Activated gamma-delta T cell treated with Interleukin-2 at 50 U/mL for 16 hours (primary cell): ENCODE measurements around the gene CACNG4.
"Not testable (repeated sequence)": the region's sequence is repeated elsewhere in the genome, so short reads cannot be mapped to it uniquely, and the experiment has no call there.

Experiments
- DNase-seq: peaks from one replicate; pipeline ENCODE4 v3.0.0-alpha.2; 2020

Gene CACNG4

DNA sequence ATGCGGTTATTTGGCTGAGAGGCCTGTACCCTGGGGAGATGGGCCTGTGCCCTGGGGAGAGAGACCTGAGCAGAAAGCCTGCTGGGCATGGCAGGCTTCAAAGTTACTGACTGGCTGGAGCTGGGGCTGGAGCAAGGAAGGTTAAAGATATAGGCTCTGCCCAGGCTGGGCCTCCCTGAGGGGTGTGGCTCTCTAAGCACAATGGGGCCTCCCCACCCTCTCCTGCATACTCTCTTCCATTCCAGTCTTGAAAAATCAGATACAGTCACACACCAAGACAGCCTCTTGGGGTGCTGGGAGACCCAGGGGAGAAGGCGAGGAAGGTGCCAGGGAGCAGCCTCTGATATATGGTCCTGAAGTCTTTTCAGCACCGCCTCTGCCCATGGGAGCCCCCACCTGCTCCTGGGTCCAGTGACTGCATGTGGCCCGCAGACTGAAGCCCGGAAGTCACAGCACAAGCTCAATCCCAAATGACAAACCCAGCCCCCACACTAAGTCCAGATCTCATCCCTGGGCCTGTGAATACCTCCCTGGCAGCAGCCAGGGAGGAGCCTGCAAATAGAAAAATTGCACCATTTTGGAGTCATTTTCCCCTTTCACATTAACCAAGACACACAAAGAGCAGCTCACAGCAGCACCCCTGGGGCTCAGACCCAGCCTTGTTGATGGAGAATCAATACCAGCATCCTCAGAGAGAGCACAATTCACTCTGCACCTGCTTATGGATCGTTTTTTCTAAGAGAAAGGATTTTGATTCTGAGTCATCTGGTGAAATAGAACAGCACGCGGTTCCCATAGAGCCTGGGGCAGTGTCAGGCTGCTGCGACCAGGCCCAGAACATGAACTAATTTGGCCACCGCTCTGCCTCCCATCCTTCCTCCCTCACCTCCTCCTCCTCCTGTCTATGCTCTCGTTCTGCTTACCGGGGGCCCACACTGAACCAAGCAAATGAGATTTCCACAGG lies 54.2 kb downstream of the CACNG4 start:
- no peak for DNase-seq

DNA sequence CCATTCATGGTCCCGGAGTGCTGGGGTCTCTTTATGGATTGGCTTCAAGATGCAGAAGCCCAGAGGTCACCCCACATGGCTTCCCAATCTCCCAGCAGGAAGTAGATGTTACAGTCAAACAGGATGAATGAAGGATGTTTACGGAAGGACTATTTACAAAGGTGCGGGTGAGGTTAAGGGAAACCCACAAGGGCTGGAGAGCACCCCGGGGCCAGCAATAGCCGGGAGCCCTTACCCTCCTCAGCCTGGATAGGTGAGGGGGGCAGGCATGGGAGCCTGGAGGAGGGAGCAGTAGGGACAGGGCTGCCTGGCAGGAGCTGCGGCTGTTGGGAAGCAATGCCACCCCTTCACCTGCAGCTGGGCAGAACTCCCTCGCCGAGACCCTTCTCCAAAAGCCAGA lies 55.3 kb downstream of the CACNG4 start:
- DNase-seq: no peak

DNA sequence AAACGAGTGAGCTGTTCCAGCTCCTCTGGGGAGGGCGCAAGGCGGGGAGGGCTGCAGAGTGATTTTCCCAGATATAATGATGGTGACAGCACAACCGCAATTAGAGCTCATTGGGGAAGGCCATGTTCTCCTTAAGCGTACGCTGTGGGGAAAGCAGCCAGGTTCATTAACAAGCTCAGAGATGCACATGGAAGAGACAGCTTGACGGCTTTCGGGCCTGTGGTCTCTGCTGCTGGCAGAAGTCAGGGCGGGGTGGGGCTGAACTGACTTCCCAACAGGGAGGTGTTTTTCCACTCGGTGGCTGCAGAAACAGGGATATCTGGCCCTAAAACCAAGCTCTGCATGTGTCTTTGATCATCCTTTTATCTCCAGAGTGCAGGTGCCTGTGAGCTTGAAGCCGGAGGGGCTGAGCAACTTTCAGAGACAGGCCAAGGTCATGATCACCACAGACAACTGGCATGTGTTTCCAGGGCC lies 55.8 kb downstream of the CACNG4 start:
- no peak for DNase-seq

DNA sequence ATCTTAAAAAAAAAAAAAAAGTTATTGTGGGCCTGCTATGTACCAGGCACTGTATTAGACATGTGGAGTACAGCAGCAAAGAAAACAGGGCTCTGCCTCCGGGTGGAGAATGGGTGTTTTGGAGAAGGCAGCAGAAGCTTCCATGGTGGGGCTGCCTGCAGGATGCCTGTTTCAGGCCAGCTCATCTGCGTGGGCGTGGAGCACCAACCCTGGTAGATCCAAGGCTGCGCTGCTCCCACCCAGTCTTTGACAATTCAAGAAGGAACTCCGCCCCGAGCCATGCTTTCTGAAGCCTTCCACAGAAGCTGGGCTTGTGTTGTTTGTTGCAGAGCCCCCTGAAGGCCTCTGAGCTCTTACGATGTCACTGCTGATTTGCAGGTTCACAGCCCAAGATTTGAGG lies 56.7 kb downstream of the CACNG4 start:
- DNase-seq: no peak

DNA sequence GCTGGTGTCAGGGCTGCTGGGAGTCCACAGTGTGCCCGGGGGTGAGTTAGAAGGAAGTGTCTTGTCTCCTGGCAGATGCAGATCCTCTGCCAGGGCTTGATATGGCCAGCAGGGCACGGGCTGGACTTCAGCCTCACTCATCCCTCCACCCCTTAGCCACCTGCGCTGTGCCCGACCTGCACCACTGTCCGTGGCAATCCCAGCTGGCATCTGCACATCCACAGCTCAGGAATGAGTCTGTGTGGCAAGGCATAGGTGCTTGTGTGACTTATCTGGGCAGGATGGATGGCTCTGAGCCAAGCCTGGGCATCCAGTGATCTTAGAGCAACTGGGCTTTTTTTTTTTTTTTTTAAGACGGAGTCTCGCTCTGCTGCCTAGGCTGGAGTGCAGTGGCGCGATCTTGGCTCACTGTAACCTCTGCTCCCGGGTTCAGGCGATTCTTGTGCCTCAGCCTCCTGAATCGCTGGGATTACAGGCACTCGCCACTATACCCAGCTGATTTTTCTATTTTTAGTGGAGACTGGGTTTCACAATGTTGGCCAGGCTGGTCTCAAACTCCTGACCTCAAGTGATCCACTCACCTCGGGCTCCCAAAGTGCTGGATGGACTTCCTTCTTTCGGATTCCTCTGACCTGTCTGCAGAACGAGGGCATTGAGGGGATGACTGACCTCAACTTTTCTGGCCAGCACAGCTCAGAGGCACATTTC lies 57.4 kb downstream of the CACNG4 start:
- DNase-seq: no peak

GRCh38 chr17:67022451-67022810 lies 57.9 kb downstream of the CACNG4 start:
- DNase-seq: no peak

DNA sequence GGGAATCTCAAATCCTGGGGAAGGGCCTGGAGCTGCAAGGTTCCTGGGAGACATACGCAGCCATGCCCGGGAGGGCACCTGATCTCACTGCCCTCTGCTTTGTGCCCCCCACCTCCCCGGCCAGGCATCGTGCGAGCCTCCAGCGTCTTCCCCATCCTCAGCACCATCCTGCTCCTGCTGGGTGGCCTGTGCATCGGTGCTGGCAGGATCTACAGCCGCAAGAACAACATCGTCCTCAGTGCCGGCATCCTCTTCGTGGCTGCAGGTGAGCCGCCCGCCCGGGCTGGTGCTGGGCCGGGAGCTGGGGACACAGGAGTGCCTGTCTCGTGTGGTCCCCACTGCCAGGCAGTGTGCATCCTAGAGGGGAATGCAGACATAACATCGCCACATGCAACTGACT lies 60.2 kb downstream of the CACNG4 start:
- DNase-seq: no peak

GRCh38 chr17:67025216-67025792 lies 60.8 kb downstream of the CACNG4 start:
- DNase-seq: no peak

- no peak for DNase-seq
These were observed 61.8 kb downstream of the CACNG4 start for GRCh38 chr17:67026341-67026740.

DNA sequence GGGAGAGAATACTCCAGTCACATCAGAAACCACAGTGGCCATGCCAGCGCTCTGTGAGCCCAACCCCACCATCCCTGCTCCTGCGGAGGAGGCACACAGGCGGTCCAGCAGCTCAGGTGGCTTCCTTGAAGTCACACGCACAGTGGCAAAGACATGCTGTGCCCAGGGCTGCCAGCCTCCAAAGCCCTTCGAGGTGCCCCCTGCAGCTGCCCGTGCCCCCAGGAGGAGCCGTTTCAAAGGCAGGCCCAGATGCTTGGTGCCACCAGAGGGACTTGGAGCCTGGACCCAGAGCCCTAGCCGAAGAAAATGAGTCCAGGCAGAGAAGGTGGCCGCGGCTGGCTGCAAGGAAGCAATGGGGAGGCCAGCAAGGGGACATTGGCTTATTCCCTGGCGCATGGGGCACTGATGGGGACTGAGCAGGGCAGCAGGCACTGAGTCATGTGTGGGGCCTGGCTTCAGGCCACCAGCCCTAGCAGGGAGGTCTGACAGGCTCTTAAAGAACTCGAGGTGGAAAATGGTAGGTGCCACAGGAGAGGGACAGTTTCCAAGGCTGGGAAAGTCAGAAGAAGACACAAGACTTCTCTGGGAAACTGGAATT lies 62.6 kb downstream of the CACNG4 start:
- DNase-seq: no peak

GRCh38 chr17:67030641-67031040 lies 66.1 kb downstream of the CACNG4 start:
- DNase-seq: no peak

GRCh38 chr17:67032382-67032781 lies 67.9 kb downstream of the CACNG4 start:
- DNase-seq: no peak

DNA sequence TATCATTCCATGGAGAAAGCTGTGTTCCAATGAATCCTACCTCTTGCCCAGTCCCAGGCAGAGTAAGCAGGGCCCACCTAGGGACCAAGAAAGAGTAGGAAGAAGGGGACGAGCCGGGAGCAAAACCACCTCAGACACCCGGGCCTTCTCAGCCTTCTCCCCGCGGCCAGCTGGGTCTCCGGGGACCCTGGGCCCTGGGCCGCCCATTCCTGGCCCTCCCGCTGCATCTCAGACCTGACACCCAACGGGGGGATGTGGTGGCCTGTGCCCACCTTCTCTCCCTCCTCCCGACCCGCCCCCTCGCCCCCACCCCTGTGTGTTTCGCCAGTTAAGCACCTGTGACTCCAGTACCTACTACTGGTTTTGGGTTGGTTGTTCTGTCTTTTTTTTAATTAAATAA lies 68.5 kb downstream of the CACNG4 start:
- no peak for DNase-seq

DNA sequence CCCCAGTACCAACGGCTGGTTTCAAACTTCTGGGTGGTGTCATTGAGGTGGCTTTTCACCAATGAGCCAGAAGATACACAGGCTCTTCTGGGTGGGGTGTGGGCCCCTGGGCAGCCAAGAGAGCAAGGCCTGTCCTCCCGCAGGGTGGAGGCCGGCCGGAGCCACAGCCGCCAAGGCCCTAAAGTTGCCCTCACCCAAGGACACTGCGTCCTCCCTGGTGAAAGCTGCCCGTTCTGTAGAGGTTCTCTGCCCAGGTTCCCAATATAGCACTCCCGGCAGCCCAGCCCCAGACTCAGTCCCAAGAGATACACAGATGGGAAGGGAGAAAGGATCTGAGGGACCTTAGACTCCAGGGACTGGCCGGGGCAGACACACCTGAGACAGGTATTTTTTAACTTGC lies 69.1 kb downstream of the CACNG4 start:
- no peak for DNase-seq

DNA sequence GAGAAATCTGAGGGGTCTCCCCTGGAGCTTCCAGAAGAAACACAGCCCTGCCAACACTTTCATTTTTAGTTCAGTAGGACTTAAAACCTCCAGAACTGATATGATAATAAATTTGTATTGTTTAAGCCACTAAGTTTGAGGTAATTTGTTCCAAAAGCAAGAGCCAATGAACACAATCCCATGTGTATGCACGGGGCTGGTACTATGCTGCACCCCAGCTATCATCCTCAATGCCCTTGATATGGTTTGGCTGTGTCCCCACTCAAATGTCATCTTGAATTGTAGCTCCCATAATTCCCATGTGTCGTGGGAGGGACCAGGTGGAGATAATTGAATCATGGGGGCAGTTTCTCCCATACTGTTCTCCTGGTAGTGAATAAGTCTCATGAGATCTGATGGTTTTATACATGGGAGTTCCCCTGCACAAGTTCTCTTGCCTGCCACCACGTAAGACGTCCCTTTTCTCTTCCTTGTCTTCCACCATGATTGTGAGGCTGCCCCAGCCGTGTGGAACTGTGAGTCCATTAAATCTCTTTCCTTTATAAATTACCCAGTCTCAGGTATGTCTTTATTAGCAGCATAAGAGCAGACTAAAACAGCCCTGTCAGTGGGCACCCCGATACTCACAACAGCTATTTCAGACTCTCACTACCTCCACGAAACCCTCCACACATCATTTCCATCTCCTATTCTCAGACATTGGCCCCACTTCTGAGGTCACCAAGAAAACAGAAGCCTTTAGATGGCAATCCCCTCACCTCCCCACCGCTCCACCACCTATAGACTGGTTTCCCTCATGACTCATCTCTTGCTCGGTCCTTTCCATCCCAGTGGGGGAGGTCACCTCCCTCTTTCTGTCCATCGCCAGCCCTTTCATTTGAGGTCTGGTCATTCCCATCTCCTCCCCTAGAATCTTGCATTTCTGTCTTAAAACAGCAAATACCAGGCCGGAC lies 70.9 kb downstream of the CACNG4 start:
- no peak for DNase-seq

DNA sequence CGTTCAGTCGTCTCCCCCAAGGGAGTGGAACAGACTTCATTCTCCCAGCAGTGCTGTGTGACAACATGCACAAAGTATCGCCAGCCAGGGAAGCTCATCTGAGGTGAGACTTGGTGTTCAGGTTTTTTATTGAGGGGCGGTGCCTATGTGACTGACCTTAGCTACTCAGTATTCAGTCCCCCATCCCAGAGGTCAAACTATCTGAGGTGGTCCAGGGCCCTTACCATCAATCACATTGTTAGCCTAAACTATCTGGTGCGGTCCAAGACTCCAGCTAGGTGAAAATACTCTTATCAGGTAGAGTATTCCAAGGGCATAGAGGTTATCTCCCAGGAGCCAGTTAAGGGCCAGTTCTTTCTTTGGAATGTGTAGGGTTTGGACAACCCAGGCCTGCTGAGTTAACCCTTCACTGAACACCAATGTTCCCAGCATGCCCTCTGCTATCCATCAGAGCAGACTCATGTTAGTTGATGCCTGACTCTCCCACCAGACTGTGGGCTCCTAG lies 74.4 kb downstream of the CACNG4 start:
- DNase-seq: no peak

DNA sequence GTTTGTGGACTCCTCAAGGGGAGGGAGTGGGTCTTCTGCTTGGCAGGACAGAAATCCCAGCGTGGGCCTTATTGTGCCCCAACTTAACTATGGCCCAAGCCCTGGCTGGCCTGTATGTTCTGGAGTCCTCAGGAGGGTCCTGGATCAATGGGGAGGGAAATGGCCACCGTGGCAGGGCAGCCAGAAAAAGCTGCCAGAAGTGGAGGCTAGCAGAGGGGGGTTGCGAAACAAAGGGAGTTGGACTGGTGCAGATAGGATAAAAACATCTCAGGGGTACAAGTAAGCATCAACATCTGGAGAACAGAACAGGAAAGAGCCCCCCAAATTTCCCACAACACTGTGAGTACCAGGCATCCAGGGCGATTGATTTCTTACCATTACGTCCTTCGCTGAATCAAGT lies 76.1 kb downstream of the CACNG4 start:
- DNase-seq: no peak

GRCh38 chr17:67041119-67041518 lies 76.6 kb downstream of the CACNG4 start:
- DNase-seq: not testable (repeated sequence)

- no peak for DNase-seq
These were observed 77.0 kb downstream of the CACNG4 start for GRCh38 chr17:67041531-67041930.

GRCh38 chr17:67041941-67042899 lies 77.7 kb downstream of the CACNG4 start:
- no peak for DNase-seq

DNA sequence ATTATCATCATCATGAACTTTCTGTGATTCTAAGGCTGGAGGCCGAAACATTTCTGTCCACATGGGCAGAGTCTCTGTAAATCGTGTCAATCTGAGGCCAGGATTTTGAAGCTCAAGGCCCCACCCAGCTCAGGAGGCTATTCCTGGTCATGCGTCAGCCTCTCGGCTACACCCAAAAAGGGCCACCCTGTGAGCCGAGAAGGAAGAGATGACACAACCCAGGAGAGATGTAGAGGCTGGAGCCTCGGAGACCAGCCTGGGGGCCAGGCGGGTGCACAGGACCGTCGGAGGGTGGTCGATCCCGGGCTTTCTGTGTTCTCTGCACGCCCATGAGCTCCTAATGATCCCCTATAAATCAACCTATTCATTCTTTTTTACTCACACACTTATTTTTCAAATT lies 78.8 kb downstream of the CACNG4 start:
- DNase-seq: no peak
